SH-SY5Y (cell line): ENCODE data around the gene TIE1.

Source experiments
- GATA2 ChIP-seq: IDR thresholded peaks from 2 replicates; pipeline ENCODE4 v1.6.1; 2011; ENCODE audit warnings: mild to moderate bottlenecking, low read depth, low read length
- GATA3 ChIP-seq: IDR thresholded peaks from 2 replicates; pipeline ENCODE4 v1.6.1; 2011; ENCODE audit warnings: low read depth, mild to moderate bottlenecking, low read length, moderate library complexity

GRCh38 chr1:43271186-43272118, 29.3 kb upstream of the TIE1 start:
- TF ChIP-seq GATA3 (no peak), GATA2 (no peak)
